NCI-H510A treated with DMSO at 0.1 percent for 48 hours (cell line): Measurements from ENCODE around the gene PAWR.
"Not testable (repeated sequence)": the region's sequence is repeated elsewhere in the genome, so short reads cannot be mapped to it uniquely, and the experiment has no call there.

Experiments
- DNase-seq: peaks from one replicate; lab custom pipeline; 2025; lab: John Stamatoyannopoulos, UW

The PAWR gene

GRCh38 chr12:79548610-79548924, 142.2 kb downstream of the PAWR start:
- DNase-seq, result no peak

- DNase-seq, result peak; percentile 50
Measured at GRCh38 chr12:79547735-79548609, 142.8 kb downstream of the PAWR start.

- DNase-seq, result no peak
Measured at GRCh38 chr12:79547044-79547734, 143.6 kb downstream of the PAWR start.

GRCh38 chr12:79546466-79547043, 144.2 kb downstream of the PAWR start:
- no peak for DNase-seq

- not testable (repeated sequence) for DNase-seq
Measured at GRCh38 chr12:79544439-79544838, 146.3 kb downstream of the PAWR start.

GRCh38 chr12:79537675-79538074, 153.1 kb downstream of the PAWR start:
- DNase-seq, result no peak

- DNase-seq, result no peak
Measured at GRCh38 chr12:79535751-79536150, 155.0 kb downstream of the PAWR start.
